ENCODE measurements around the gene GPATCH2.
"Not testable (repeated sequence)": the region's sequence is repeated elsewhere in the genome, so short reads cannot be mapped to it uniquely, and the experiment has no call there.

DNA sequence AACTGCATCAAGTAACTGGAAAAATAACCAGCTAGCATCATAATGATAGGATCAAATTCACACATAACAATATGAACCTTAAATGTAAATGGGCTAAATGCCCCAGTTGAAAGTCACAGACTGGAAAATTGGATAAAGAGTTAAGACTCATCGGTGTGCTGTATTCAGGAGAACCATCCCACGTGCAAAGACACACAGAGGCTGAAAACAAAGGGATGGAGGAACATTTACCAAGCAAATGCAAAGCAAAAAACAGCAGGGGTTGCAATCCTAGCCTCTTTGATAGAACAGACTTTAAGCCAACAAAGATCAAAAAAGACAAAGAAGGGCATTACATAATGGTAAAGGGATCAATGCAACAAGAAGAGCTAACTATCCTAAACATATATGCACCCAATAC lies 249.1 kb downstream of the GPATCH2 start:
- not testable (repeated sequence) for TF ChIP-seq CTCF (IDR thresholded peaks at IDR 0.05; ENCODE audit: low read length); EZH2 (IDR thresholded peaks at IDR 0.05; ENCODE audit: borderline replicate concordance, low read length)
